H9 (cell line): ENCODE results near the gene TNKS1BP1. TPM values are rescaled to one million over a fixed set of nuclear protein-coding genes. Genes with fewer than 3 reads are reported as not detected.

ENCODE experiments used
- DNase-seq: peaks from one replicate; pipeline ENCODE4 v3.0.0-alpha.2; 2017
- H2AFZ ChIP-seq: one replicate; pipeline ENCODE4 v1.6.1; 2013; ENCODE audit warnings: mild to moderate bottlenecking, low read length, control low read depth, moderate library complexity
- H2AK5ac ChIP-seq: 2 replicates; pipeline ENCODE4 v1.6.1; 2013; ENCODE audit warnings: low read length, control low read depth, mixed read lengths; ENCODE audit not compliant: insufficient read length
- H2BK120ac ChIP-seq: one replicate; pipeline ENCODE4 v1.6.1; 2013; ENCODE audit warnings: low read depth, mild to moderate bottlenecking, low read length, control low read depth, inconsistent platforms; ENCODE audit not compliant: poor library complexity, severe bottlenecking
- H2BK12ac ChIP-seq: 2 replicates; pipeline ENCODE4 v1.6.1; 2013; ENCODE audit warnings: low read length, control low read depth, mixed read lengths, low read depth; ENCODE audit not compliant: insufficient read length
- H2BK15ac ChIP-seq: 2 replicates; pipeline ENCODE4 v1.6.1; 2013; ENCODE audit warnings: low read depth, low read length, control low read depth
- H2BK20ac ChIP-seq: one replicate; pipeline ENCODE4 v1.6.1; 2013; ENCODE audit warnings: low read depth, mild to moderate bottlenecking, low read length, control low read depth, inconsistent platforms; ENCODE audit not compliant: poor library complexity, severe bottlenecking
- H2BK5ac ChIP-seq: 2 replicates; pipeline ENCODE4 v1.6.1; 2013; ENCODE audit warnings: low read length, control low read depth, mixed read lengths; ENCODE audit not compliant: insufficient read length
- H3K14ac ChIP-seq: 2 replicates; pipeline ENCODE4 v1.6.1; 2013; ENCODE audit warnings: low read length, control low read depth; ENCODE audit not compliant: insufficient read depth
- H3K18ac ChIP-seq: 2 replicates; pipeline ENCODE4 v1.6.1; 2013; ENCODE audit warnings: low read depth, mild to moderate bottlenecking, mixed read lengths, low read length, control low read depth; ENCODE audit not compliant: insufficient read length
- H3K23ac ChIP-seq: 2 replicates; pipeline ENCODE4 v1.6.1; 2013; ENCODE audit warnings: low read length, control low read depth, mixed read lengths, low read depth; ENCODE audit not compliant: insufficient read length
- H3K23me2 ChIP-seq: 2 replicates; pipeline ENCODE4 v1.6.1; 2013; ENCODE audit warnings: low read depth, mild to moderate bottlenecking, mixed read lengths, low read length, control low read depth; ENCODE audit not compliant: insufficient read length, poor library complexity, severe bottlenecking
- H3K27ac ChIP-seq: 2 replicates; pipeline ENCODE4 v1.5.1; 2013; ENCODE audit warnings: low read length, control low read depth, mixed read lengths, low read depth; ENCODE audit not compliant: insufficient read length
- H3K27me3 ChIP-seq: 2 replicates; pipeline ENCODE4 v1.6.1; 2013; ENCODE audit warnings: low read length, control low read depth, inconsistent platforms; ENCODE audit not compliant: insufficient read depth
- H3K4ac ChIP-seq: 2 replicates; pipeline ENCODE4 v1.6.1; 2013; ENCODE audit warnings: low read depth, mild to moderate bottlenecking, control low read depth, inconsistent platforms, low read length, moderate library complexity
- H3K4me1 ChIP-seq: 2 replicates; pipeline ENCODE4 v1.6.1; 2013; ENCODE audit warnings: low read length, control low read depth, inconsistent platforms; ENCODE audit not compliant: insufficient read depth
- H3K4me2 ChIP-seq: 2 replicates; pipeline ENCODE4 v1.6.1; 2013; ENCODE audit warnings: low read length, control low read depth, mixed read lengths; ENCODE audit not compliant: insufficient read length, insufficient read depth
- H3K56ac ChIP-seq: 2 replicates; pipeline ENCODE4 v1.6.1; 2013; ENCODE audit warnings: low read depth, mild to moderate bottlenecking, mixed read lengths, low read length, control low read depth; ENCODE audit not compliant: insufficient read length
- H3K79me1 ChIP-seq: 2 replicates; pipeline ENCODE4 v1.6.1; 2013; ENCODE audit warnings: low read depth, mild to moderate bottlenecking, moderate library complexity, low read length, control low read depth, inconsistent platforms; ENCODE audit not compliant: insufficient read depth, poor library complexity, severe bottlenecking
- H3K79me2 ChIP-seq: 2 replicates; pipeline ENCODE4 v1.6.1; 2013; ENCODE audit warnings: low read length, control low read depth, inconsistent platforms; ENCODE audit not compliant: insufficient read depth
- H3K9ac ChIP-seq: 2 replicates; pipeline ENCODE4 v1.6.1; 2013; ENCODE audit warnings: low read length, control low read depth, mixed read lengths; ENCODE audit not compliant: insufficient read length; ENCODE audit errors: extremely low read depth
- H3K9me3 ChIP-seq: one replicate; pipeline ENCODE4 v1.6.1; 2013; ENCODE audit warnings: low read depth, low read length, inconsistent platforms; ENCODE audit not compliant: control insufficient read depth
- H3T11ph ChIP-seq: one replicate; pipeline ENCODE4 v1.6.1; 2013; ENCODE audit warnings: mild to moderate bottlenecking, low read length, control low read depth, inconsistent platforms
- H4K20me1 ChIP-seq: one replicate; pipeline ENCODE4 v1.6.1; 2013; ENCODE audit not compliant: control insufficient read depth, insufficient read length, insufficient read depth
- H4K5ac ChIP-seq: 2 replicates; pipeline ENCODE4 v1.6.1; 2013; ENCODE audit warnings: low read depth, mild to moderate bottlenecking, mixed read lengths, low read length, control low read depth; ENCODE audit not compliant: insufficient read length
- H4K8ac ChIP-seq: replicated peaks from 2 replicates; pipeline ENCODE4 v1.6.1; 2013; ENCODE audit warnings: low read length, control low read depth, mixed read lengths, low read depth; ENCODE audit not compliant: insufficient read length
- H4K91ac ChIP-seq: 2 replicates; pipeline ENCODE4 v1.6.1; 2013; ENCODE audit warnings: low read depth, mild to moderate bottlenecking, moderate library complexity, mixed read lengths, low read length, control low read depth; ENCODE audit not compliant: insufficient read length
- H3K27ac Mint-ChIP-seq, 3 experiments: 2 replicates in 2 of 3; 3 replicates in 1 of 3; pipeline ENCODE4 v1.8.0; 2020 to 2021; ENCODE audit warnings: mixed read lengths in 3 of 3, mild to moderate bottlenecking in 1 of 3, moderate library complexity in 1 of 3
- H3K27me3 Mint-ChIP-seq: 2 replicates; pipeline ENCODE4 v1.8.0; 2021; ENCODE audit warnings: low read depth, mild to moderate bottlenecking, moderate library complexity, mixed read lengths
- H3K36me3 Mint-ChIP-seq, 3 experiments: 2 replicates in 2 of 3; 3 replicates in 1 of 3; pipeline ENCODE4 v1.8.0; 2020 to 2021; ENCODE audit warnings: low read depth in 3 of 3, mixed read lengths in 3 of 3; ENCODE audit not compliant: insufficient read depth in 1 of 3
- H3K4me1 Mint-ChIP-seq, 2 experiments: 2 replicates each; pipeline ENCODE4 v1.8.0; 2020; ENCODE audit warnings: mixed read lengths in 2 of 2
- H3K4me3 Mint-ChIP-seq, 2 experiments: 2 replicates in 1 of 2; 3 replicates in 1 of 2; pipeline ENCODE4 v1.8.0; 2020 to 2021; ENCODE audit warnings: mild to moderate bottlenecking in 2 of 2, mixed read lengths in 2 of 2, moderate library complexity in 1 of 2
- H3K9me3 Mint-ChIP-seq, 2 experiments: 2 replicates in 1 of 2; 3 replicates in 1 of 2; pipeline ENCODE4 v1.8.0; 2020; ENCODE audit warnings: mild to moderate bottlenecking in 2 of 2, mixed read lengths in 2 of 2, moderate library complexity in 1 of 2
- WGBS: extraction: QIAGEN DNeasy Blood & Tissue Kit; methylation state at CpG from one replicate; pipeline ENCODE4 v1.1.7; 2013; ENCODE audit warnings: missing lambda C conversion rate, low lambda C conversion rate, mixed read lengths; ENCODE audit not compliant: insufficient read length; ENCODE audit errors: extremely low coverage; 5-methylcytosine and 5-hydroxymethylcytosine counted together
- total RNA-seq: library from RNA; stranded (reverse); gene quantifications from 2 replicates; pipeline ENCODE4 v1.2.1, GENCODE V29; 2021
- TF ChIP-seq, protein P1 (sequence below): fragments of 200-600 bp; sonication (generic); conservative IDR thresholded peaks from 3 replicates; pipeline ENCODE4 v1.8.0; 2021; ENCODE audit warnings: antibody characterized with exemption, mild to moderate bottlenecking

Gene TNKS1BP1
- total RNA-seq, 1 experiment from 2014 or later, result 130 TPM

GRCh38 chr11:57360991-57361390 is 36.2 kb upstream of the TNKS1BP1 start:
- no peak overlapping the region for H2AFZ ChIP-seq
- no peaks in the 10 kb centered on the region for H3K9me3 ChIP-seq
- H3K4ac ChIP-seq, result no peak overlapping the region
- no peaks in the 10 kb centered on the region for H3K27me3 ChIP-seq
- H3K9ac ChIP-seq, result no peak overlapping the region
- peaks cover 6% of the 10 kb centered on the region for H3K4me1 ChIP-seq
- H3T11ph ChIP-seq, result no peak overlapping the region
- no CpG with 5 or more reads among the region's 8 CpGs for WGBS
- Mint-ChIP-seq H3K4me1 (peaks cover 31 to 32% of the 10 kb centered on the region in 2 experiments), H3K27ac (no peak overlapping the region), H3K36me3 (no peaks in the 10 kb centered on the region), H3K4me3 (no peak overlapping the region), H3K27me3 (peaks cover 36% of the 10 kb centered on the region), H3K9me3 (0 out of 5 replicates have a peak, but pooled peaks cover 0 to 2% of the 10 kb centered on the region in 2 experiments)
- no peak overlapping the region for H3K27ac ChIP-seq
- no peaks in the 10 kb centered on the region for H3K79me2 ChIP-seq
- no peak overlapping the region for H2BK12ac ChIP-seq
- H4K8ac ChIP-seq, result no peak overlapping the region
- H4K5ac ChIP-seq, result no peak overlapping the region
- H3K23ac ChIP-seq, result no peak overlapping the region
- no peak overlapping the region for H3K4me2 ChIP-seq
- H2AK5ac ChIP-seq, result no peak overlapping the region
- TF ChIP-seq, protein P1, sequence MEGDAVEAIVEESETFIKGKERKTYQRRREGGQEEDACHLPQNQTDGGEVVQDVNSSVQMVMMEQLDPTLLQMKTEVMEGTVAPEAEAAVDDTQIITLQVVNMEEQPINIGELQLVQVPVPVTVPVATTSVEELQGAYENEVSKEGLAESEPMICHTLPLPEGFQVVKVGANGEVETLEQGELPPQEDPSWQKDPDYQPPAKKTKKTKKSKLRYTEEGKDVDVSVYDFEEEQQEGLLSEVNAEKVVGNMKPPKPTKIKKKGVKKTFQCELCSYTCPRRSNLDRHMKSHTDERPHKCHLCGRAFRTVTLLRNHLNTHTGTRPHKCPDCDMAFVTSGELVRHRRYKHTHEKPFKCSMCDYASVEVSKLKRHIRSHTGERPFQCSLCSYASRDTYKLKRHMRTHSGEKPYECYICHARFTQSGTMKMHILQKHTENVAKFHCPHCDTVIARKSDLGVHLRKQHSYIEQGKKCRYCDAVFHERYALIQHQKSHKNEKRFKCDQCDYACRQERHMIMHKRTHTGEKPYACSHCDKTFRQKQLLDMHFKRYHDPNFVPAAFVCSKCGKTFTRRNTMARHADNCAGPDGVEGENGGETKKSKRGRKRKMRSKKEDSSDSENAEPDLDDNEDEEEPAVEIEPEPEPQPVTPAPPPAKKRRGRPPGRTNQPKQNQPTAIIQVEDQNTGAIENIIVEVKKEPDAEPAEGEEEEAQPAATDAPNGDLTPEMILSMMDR, result no peak
- no peak overlapping the region for H3K18ac ChIP-seq
- H4K91ac ChIP-seq, result no peak overlapping the region
- no peak overlapping the region for H2BK20ac ChIP-seq
- no peak for DNase-seq
- H4K20me1 ChIP-seq, result no peaks in the 10 kb centered on the region
- H3K14ac ChIP-seq, result no peak overlapping the region; the same call in 1 of the 2 replicates
- H2BK120ac ChIP-seq, result no peak overlapping the region
- no peaks in the 10 kb centered on the region for H3K23me2 ChIP-seq
- no peaks in the 10 kb centered on the region for H3K79me1 ChIP-seq
- no peak overlapping the region for H2BK5ac ChIP-seq
- no peak overlapping the region for H3K56ac ChIP-seq
- no peak overlapping the region for H2BK15ac ChIP-seq
